MCF 10A (cell line): ENCODE data around the gene ANXA4. TPM values are rescaled to one million over a fixed set of nuclear protein-coding genes. Genes with fewer than 3 reads are reported as not detected.

ENCODE experiments used
- BruUV-seq: library from RNA; stranded (reverse); fragments of 400-500 nt; replicated peaks from 2 replicates; lab custom pipeline; 2021; lab: Mats Ljungman, UMichigan
- CTCF ChIA-PET: fragments of 300-600 bp; sonication (Branson Sonifier 250); formaldehyde crosslinking; extraction: SDS; loops from one replicate; lab custom pipeline; 2021; ENCODE audit warnings: antibody characterized with exemption, inconsistent platforms; lab: Yijun Ruan, JAX
- POLR2A ChIA-PET: fragments of 300-600, 350-650 bp; sonication (Branson Sonifier 250); formaldehyde crosslinking; extraction: SDS; loops from one replicate; lab custom pipeline; 2020; ENCODE audit warnings: antibody characterized with exemption, inconsistent platforms; lab: Yijun Ruan, JAX
- DNase-seq: peaks from one replicate; pipeline ENCODE4 v3.0.0-alpha.2; 2018; ENCODE audit not compliant: unreplicated experiment
- H3K27ac Mint-ChIP-seq: one replicate; pipeline ENCODE4 v1.8.0; 2022; ENCODE audit warnings: mild to moderate bottlenecking, low read depth, mixed read lengths; ENCODE audit not compliant: unreplicated experiment
- H3K27me3 Mint-ChIP-seq: one replicate; pipeline ENCODE4 v1.8.0; 2022; ENCODE audit warnings: mixed read lengths; ENCODE audit not compliant: insufficient read depth, unreplicated experiment
- H3K36me3 Mint-ChIP-seq: one replicate; pipeline ENCODE4 v1.8.0; 2022; ENCODE audit warnings: mild to moderate bottlenecking, moderate library complexity, mixed read lengths; ENCODE audit not compliant: insufficient read depth, unreplicated experiment
- H3K4me1 Mint-ChIP-seq: one replicate; pipeline ENCODE4 v1.8.0; 2022; ENCODE audit warnings: mixed read lengths; ENCODE audit not compliant: insufficient read depth, unreplicated experiment
- H3K4me3 Mint-ChIP-seq: one replicate; pipeline ENCODE4 v1.8.0; 2022; ENCODE audit warnings: mild to moderate bottlenecking, moderate library complexity, mixed read lengths; ENCODE audit not compliant: unreplicated experiment
- H3K9me3 Mint-ChIP-seq: one replicate; pipeline ENCODE4 v1.8.0; 2022; ENCODE audit warnings: mixed read lengths; ENCODE audit not compliant: unreplicated experiment
- CTCF ChIP-seq: fragments of 200-600 bp; IDR thresholded peaks from one replicate; pipeline ENCODE4 v1.8.0; 2022; ENCODE audit warnings: antibody characterized with exemption, mild to moderate bottlenecking; ENCODE audit not compliant: unreplicated experiment
- intact Hi-C: fragments of 100-400 bp; cut with micrococcal nuclease; formaldehyde crosslinking; loops from 2 replicates; pipeline ENCODE4 v1.14.1; 2022
- total RNA-seq: library from RNA; stranded (reverse); gene quantifications from 2 replicates; pipeline ENCODE4 v1.2.3, GENCODE V29; 2022

The ANXA4 gene
- total RNA-seq, 1 experiment from 2014 or later, result 82.9 TPM

GRCh38 chr2:69720404-69720803 is 21.5 kb upstream of the ANXA4 start:
- POLR2A ChIA-PET, result interaction anchor here (1.0 kb wide), 1 partner anchor 101 kb away, joined by 6 read pairs; no protein-coding TSS in a partner anchor
- CTCF ChIA-PET, result interaction anchor here (0.6 to 9.8 kb wide), 3 partner anchors 97 to 160 kb away, joined by 3 to 83 read pairs (median 4); no protein-coding TSS in a partner anchor
- DNase-seq, result no peak
- Mint-ChIP-seq H3K27ac (no peak overlapping the region), H3K36me3 (peaks cover 6% of the 10 kb centered on the region), H3K4me3 (no peak overlapping the region), H3K27me3 (no peaks in the 10 kb centered on the region), H3K9me3 (no peaks in the 10 kb centered on the region), H3K4me1 (peaks cover 16% of the 10 kb centered on the region)
- peak; percentile 15 for TF ChIP-seq CTCF
- BruUV-seq, result no TSS peak
- intact Hi-C loops, result loop anchor here (5.0 kb wide), 1 partner anchor 422 kb away; no protein-coding TSS in a partner anchor

- no peak for DNase-seq
- ChIA-PET POLR2A (no interaction called here), CTCF (interaction anchor here (1.0 to 9.8 kb wide), 2 partner anchors 133 to 161 kb away, joined by 3 to 83 read pairs; no protein-coding TSS in a partner anchor)
- Mint-ChIP-seq H3K9me3 (no peaks in the 10 kb centered on the region), H3K36me3 (peaks cover 9% of the 10 kb centered on the region), H3K27ac (no peak overlapping the region), H3K27me3 (no peaks in the 10 kb centered on the region), H3K4me1 (peaks cover 15% of the 10 kb centered on the region), H3K4me3 (no peak overlapping the region)
- no TSS peak for BruUV-seq
- TF ChIP-seq CTCF, result no peak
- intact Hi-C loops, result loop anchor here (5.0 kb wide), 1 partner anchor 421 kb away; no protein-coding TSS in a partner anchor
These were observed 20.9 kb upstream of the ANXA4 start for GRCh38 chr2:69721022-69721421.

GRCh38 chr2:69723791-69724190 is 18.1 kb upstream of the ANXA4 start:
- no peak for DNase-seq
- BruUV-seq, result no TSS peak
- intact Hi-C loops, result loop anchor here (1.0 to 5.0 kb wide), 4 partner anchors 75 to 419 kb away; no protein-coding TSS in a partner anchor
- TF ChIP-seq CTCF, result no peak
- Mint-ChIP-seq H3K27me3 (no peaks in the 10 kb centered on the region), H3K9me3 (no peaks in the 10 kb centered on the region), H3K27ac (no peak overlapping the region), H3K36me3 (peaks cover 6% of the 10 kb centered on the region), H3K4me1 (peaks cover 5% of the 10 kb centered on the region), H3K4me3 (no peak overlapping the region)
- CTCF ChIA-PET, result interaction anchor here (0.6 to 5.4 kb wide), 21 partner anchors 10 to 846 kb away, joined by 3 to 277 read pairs (median 6); partner anchors contain the start of gene ANXA4
- POLR2A ChIA-PET, result interaction anchor here (0.6 to 3.9 kb wide), 7 partner anchors 18 to 186 kb away, joined by 3 to 49 read pairs (median 4); partner anchors contain the start of gene ANXA4

- CTCF ChIA-PET, result interaction anchor here (0.5 to 5.4 kb wide), 63 partner anchors 9 to 714 kb away, joined by 3 to 277 read pairs (median 4); partner anchors contain the start of genes AAK1, ANXA4, GMCL1 and PCBP1
- H3K4me1 Mint-ChIP-seq, result peaks cover 5% of the 10 kb centered on the region
- H3K9me3 Mint-ChIP-seq, result no peaks in the 10 kb centered on the region
- H3K27me3 Mint-ChIP-seq, result no peaks in the 10 kb centered on the region
- BruUV-seq, result no TSS peak
- POLR2A ChIA-PET, result interaction anchor here (0.6 to 3.9 kb wide), 27 partner anchors 9 to 466 kb away, joined by 3 to 49 read pairs (median 5); partner anchors contain the start of genes AAK1, ANXA4, C2orf42 and GMCL1
- H3K27ac Mint-ChIP-seq, result no peak overlapping the region
- peak; percentile 81 for DNase-seq
- intact Hi-C loops, result loop anchor here (1.0 to 5.0 kb wide), 4 partner anchors 74 to 418 kb away; no protein-coding TSS in a partner anchor
- peaks cover 6% of the 10 kb centered on the region for H3K36me3 Mint-ChIP-seq
- TF ChIP-seq CTCF, result peak; percentile 93
- H3K4me3 Mint-ChIP-seq, result peak overlapping the region; percentile 37
These were observed 17.3 kb upstream of the ANXA4 start for GRCh38 chr2:69724540-69725159.
